DMS 273 (cell line): ENCODE measurements around the gene STK32A.

Experiments
- DNase-seq: peaks from one replicate; lab custom pipeline; 2025; ENCODE audit not compliant: unreplicated experiment; lab: John Stamatoyannopoulos, UW

The STK32A gene

GRCh38 chr5:147413266-147413665 is 178.4 kb downstream of the STK32A start:
- no peak for DNase-seq

DNA sequence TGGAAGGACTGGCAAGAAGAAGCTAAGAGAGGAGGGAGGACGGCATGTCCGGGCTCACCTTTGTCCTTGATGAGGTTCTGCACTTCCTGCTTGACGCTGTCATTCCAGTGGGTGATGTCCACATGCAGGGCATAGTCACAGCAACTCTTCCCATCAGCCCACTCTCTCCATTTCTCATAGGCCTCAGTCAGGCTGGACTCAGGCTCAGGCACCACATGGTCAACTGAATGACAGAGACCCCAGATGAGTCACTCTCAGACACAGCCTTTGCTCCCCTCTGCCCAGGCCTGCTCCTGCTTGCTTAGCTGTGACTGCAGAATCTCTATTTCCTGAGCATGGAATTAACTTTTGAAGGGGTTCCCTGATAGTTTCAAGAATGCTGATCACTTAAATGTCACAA is 180.8 kb downstream of the STK32A start:
- no peak for DNase-seq

DNA sequence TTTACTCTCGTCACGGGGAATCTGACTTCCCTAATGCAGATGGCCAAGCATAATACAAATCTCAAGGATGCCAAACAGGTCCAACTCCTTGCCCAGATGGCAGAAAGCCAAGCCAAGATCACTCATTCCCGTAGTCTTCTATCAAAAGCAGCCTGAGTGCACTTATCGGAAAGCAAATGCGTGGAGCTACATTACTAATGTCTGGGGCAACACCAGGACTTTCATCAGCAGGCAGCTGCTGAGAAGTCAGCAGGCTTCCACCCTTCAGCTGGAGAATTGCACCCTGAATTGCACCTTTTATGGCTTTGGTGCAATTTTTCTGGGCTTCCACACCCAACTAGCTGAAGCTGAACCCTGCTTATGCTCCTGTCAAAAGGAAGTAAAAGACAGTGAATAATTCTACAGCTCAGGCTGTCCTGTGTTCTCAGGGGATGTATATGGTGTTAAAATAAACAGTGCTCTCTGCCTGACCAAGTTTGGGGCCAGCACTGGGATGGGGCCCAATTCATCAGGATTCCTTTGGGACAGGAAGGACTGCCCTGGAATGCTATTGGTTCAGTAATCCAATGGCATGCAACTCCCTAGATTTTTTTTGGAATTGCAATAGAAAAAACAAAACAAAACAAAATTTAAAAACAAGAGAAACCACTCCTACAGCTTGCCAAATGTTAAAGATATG is 182.4 kb downstream of the STK32A start:
- peak; percentile 36 for DNase-seq

- no peak for DNase-seq
Observed at GRCh38 chr5:147418613-147419012, 183.8 kb downstream of the STK32A start.

DNA sequence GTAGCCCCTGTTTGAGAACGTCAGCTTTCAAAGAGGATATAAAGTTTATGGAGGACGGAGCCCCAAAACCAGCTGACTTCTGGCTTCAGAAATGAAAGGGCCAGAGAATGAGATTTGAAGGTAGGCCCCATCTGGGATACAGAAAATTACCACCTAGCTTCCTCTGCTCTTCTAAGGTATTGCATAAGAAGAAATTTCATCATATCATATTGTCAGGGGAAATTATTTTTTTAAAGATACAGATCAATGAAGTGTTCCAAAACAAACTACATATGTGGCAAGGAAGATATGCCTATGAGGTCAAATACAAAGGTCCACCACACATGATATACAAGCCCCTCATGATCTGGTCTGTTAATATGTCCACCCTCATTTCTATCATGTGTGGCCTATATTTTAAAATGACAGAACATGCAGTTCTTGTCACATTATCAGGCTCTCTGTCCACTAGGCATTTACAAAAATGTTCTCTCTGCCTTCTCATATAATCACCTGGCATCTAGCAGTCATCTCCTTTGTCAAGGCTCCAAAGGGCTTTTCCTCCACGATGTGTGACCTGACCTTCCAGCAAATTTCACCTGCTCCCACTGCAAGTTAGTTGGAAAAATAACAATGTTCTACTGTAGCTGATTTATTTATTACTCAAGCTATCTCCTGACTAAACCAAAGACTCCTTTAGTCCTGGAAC is 192.0 kb downstream of the STK32A start:
- DNase-seq = no peak

GRCh38 chr5:147427521-147428401 is 192.9 kb downstream of the STK32A start:
- no peak for DNase-seq

DNA sequence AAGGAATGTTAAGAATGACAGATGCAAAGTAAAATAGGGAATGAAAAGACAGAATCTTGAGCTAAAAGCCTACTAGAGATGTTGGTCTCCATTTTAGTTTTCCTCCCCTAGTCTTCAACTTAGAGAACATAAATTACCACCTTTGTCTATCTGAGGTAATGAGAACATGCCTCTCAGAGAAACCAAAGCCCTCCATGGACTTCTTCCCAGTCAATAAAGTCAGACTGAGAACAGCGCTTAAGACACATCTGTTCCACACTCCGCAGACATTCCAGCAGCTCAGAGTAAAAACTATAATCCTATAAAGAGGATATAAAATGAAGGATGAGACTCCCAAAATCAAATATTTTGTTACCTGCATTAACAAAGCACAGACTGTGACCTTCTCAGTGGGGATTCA is 195.8 kb downstream of the STK32A start:
- no peak for DNase-seq

GRCh38 chr5:147431586-147431985 is 196.8 kb downstream of the STK32A start:
- DNase-seq = no peak

GRCh38 chr5:147432323-147432722 is 197.5 kb downstream of the STK32A start:
- no peak for DNase-seq

DNA sequence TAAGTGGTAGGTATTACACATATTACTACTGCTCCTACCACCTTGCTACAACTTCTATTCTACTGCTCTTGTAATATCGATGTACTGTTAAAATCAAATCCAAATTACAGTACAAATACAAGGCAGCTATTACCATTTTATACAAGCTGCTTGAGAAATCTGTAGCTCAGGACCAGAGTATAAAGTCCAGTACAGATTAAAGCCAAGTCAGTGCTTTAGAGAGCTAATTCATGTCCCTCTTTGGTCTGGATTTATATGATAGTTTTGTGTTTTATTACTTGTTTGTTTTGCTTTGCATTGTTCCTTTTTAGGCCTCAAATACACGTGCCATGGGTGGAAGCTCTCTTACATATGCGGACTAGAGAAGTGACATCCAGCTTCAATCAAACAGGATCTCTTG is 199.2 kb downstream of the STK32A start:
- no peak for DNase-seq

- DNase-seq = no peak
Observed at GRCh38 chr5:147436596-147436995, 201.8 kb downstream of the STK32A start.

GRCh38 chr5:147437161-147437596 is 202.4 kb downstream of the STK32A start:
- no peak for DNase-seq
